ENCODE results near the gene ESYT3. TPM values are rescaled to one million over a fixed set of nuclear protein-coding genes. Genes with fewer than 3 reads are reported as not detected.
"Not testable (repeated sequence)": the region's sequence is repeated elsewhere in the genome, so short reads cannot be mapped to it uniquely, and the experiment has no call there.

ESYT3 gene
- total and polyA plus RNA-seq, 4 donors = under 0.01 to 0.07 (median 0.05) TPM

GRCh38 chr3:138477801-138478200 is 43.4 kb downstream of the ESYT3 start:
- DNase-seq (ENCODE audit: low spot score) = no peak
- no peak for TF ChIP-seq EGR1 (IDR thresholded peaks at IDR 0.05; ENCODE audit: low read depth in 2 of 2)
- WGBS = 96% methylated on average over 3 of the region's 3 CpGs
- no peaks in the 10 kb centered on the region for H3K4me1 ChIP-seq (ENCODE audit: control insufficient read depth in 4 of 4, insufficient read depth in 4 of 4, low read length in 3 of 4)
- no peak overlapping the region for H3K9ac ChIP-seq (ENCODE audit: low read depth in 1 of 2, low read length in 2 of 2)
- H3K27ac ChIP-seq (ENCODE audit: low read depth in 1 of 2, low read length in 2 of 2) = no peak overlapping the region
- H3K36me3 ChIP-seq (ENCODE audit: control insufficient read depth in 4 of 4, insufficient read depth in 3 of 4, low read depth in 1 of 4, low read length in 3 of 4) = no peaks in the 10 kb centered on the region
- H3K27me3 ChIP-seq (ENCODE audit: control insufficient read depth in 4 of 4, insufficient read depth in 4 of 4, low read length in 3 of 4) = no peaks in the 10 kb centered on the region
- no peaks in the 10 kb centered on the region for H3K9me3 ChIP-seq (ENCODE audit: control insufficient read depth in 4 of 4, low read length in 3 of 4)
- H3K4me3 ChIP-seq (ENCODE audit: low read depth in 1 of 3, low read length in 3 of 3) = no peak overlapping the region

- WGBS = 64% methylated on average over 4 of the region's 4 CpGs
- Histone ChIP-seq H3K27me3 (ENCODE audit: control insufficient read depth in 4 of 4, insufficient read depth in 4 of 4, low read length in 3 of 4) (no peaks in the 10 kb centered on the region), H3K9me3 (ENCODE audit: control insufficient read depth in 4 of 4, low read length in 3 of 4) (no peaks in the 10 kb centered on the region), H3K36me3 (ENCODE audit: control insufficient read depth in 4 of 4, insufficient read depth in 3 of 4, low read depth in 1 of 4, low read length in 3 of 4) (no peaks in the 10 kb centered on the region), H3K4me3 (ENCODE audit: low read depth in 1 of 3, low read length in 3 of 3) (no peak overlapping the region), H3K4me1 (ENCODE audit: control insufficient read depth in 4 of 4, insufficient read depth in 4 of 4, low read length in 3 of 4) (no peaks in the 10 kb centered on the region), H3K27ac (ENCODE audit: low read depth in 1 of 2, low read length in 2 of 2) (no peak overlapping the region), H3K9ac (ENCODE audit: low read depth in 1 of 2, low read length in 2 of 2) (no peak overlapping the region)
- no peak for DNase-seq (ENCODE audit: low spot score)
- TF ChIP-seq CTCF (IDR thresholded peaks at IDR 0.05; ENCODE audit: low read depth, low read length, missing input control) (peak; percentile 43), JUND (IDR thresholded peaks at IDR 0.05) (no peak), RAD21 (IDR thresholded peaks at IDR 0.05) (peak; percentile 50 to 77), MAX (IDR thresholded peaks at IDR 0.05) (no peak), FOXA1 (IDR thresholded peaks at IDR 0.05) (no peak), GABPA (IDR thresholded peaks at IDR 0.05 in 1 of 2, conservative IDR thresholded peaks at IDR 0.05 in 1 of 2) (no peak), SP1 (IDR thresholded peaks at IDR 0.05) (no peak), TAF1 (conservative IDR thresholded peaks at IDR 0.05) (no peak)
Observed at GRCh38 chr3:138479438-138479863, 45.0 kb downstream of the ESYT3 start.

- H3K4me3 ChIP-seq (ENCODE audit: low read depth in 1 of 3, low read length in 3 of 3); DNase-seq (ENCODE audit: low spot score); H3K4me1 ChIP-seq (ENCODE audit: control insufficient read depth in 4 of 4, insufficient read depth in 4 of 4, low read length in 3 of 4); H3K9me3 ChIP-seq (ENCODE audit: control insufficient read depth in 4 of 4, low read length in 3 of 4); H3K27me3 ChIP-seq (ENCODE audit: control insufficient read depth in 4 of 4, insufficient read depth in 4 of 4, low read length in 3 of 4); H3K9ac ChIP-seq (ENCODE audit: low read depth in 1 of 2, low read length in 2 of 2); H3K27ac ChIP-seq (ENCODE audit: low read depth in 1 of 2, low read length in 2 of 2); H3K36me3 ChIP-seq (ENCODE audit: control insufficient read depth in 4 of 4, insufficient read depth in 3 of 4, low read depth in 1 of 4, low read length in 3 of 4): not testable (repeated sequence)
- 94% methylated on average over 17 of the region's 17 CpGs for WGBS
Observed at GRCh38 chr3:138484672-138485071, 50.3 kb downstream of the ESYT3 start.

- H3K4me3 ChIP-seq (ENCODE audit: low read depth in 1 of 3, low read length in 3 of 3); H3K36me3 ChIP-seq (ENCODE audit: control insufficient read depth in 4 of 4, insufficient read depth in 3 of 4, low read depth in 1 of 4, low read length in 3 of 4); H3K27me3 ChIP-seq (ENCODE audit: control insufficient read depth in 4 of 4, insufficient read depth in 4 of 4, low read length in 3 of 4); H3K4me1 ChIP-seq (ENCODE audit: control insufficient read depth in 4 of 4, insufficient read depth in 4 of 4, low read length in 3 of 4); H3K9ac ChIP-seq (ENCODE audit: low read depth in 1 of 2, low read length in 2 of 2); H3K27ac ChIP-seq (ENCODE audit: low read depth in 1 of 2, low read length in 2 of 2); DNase-seq (ENCODE audit: low spot score); H3K9me3 ChIP-seq (ENCODE audit: control insufficient read depth in 4 of 4, low read length in 3 of 4): not testable (repeated sequence)
- WGBS = 94% methylated on average over 6 of the region's 6 CpGs
Observed at GRCh38 chr3:138486580-138486979, 52.2 kb downstream of the ESYT3 start.

Measured in liver (tissue), 9 donors.